H9 (cell line): ENCODE results near the gene OGFR. TPM values are rescaled to one million over a fixed set of nuclear protein-coding genes. Genes with fewer than 3 reads are reported as not detected.

Experiments used
- DNase-seq: peaks from one replicate; pipeline ENCODE4 v3.0.0-alpha.2; 2017
- H2AFZ ChIP-seq: one replicate; pipeline ENCODE4 v1.6.1; 2013; ENCODE audit warnings: mild to moderate bottlenecking, low read length, control low read depth, moderate library complexity
- H2AK5ac ChIP-seq: 2 replicates; pipeline ENCODE4 v1.6.1; 2013; ENCODE audit warnings: low read length, control low read depth, mixed read lengths; ENCODE audit not compliant: insufficient read length
- H2BK120ac ChIP-seq: one replicate; pipeline ENCODE4 v1.6.1; 2013; ENCODE audit warnings: low read depth, mild to moderate bottlenecking, low read length, control low read depth, inconsistent platforms; ENCODE audit not compliant: poor library complexity, severe bottlenecking
- H2BK12ac ChIP-seq: 2 replicates; pipeline ENCODE4 v1.6.1; 2013; ENCODE audit warnings: low read length, control low read depth, mixed read lengths, low read depth; ENCODE audit not compliant: insufficient read length
- H2BK15ac ChIP-seq: 2 replicates; pipeline ENCODE4 v1.6.1; 2013; ENCODE audit warnings: low read depth, low read length, control low read depth
- H2BK20ac ChIP-seq: one replicate; pipeline ENCODE4 v1.6.1; 2013; ENCODE audit warnings: low read depth, mild to moderate bottlenecking, low read length, control low read depth, inconsistent platforms; ENCODE audit not compliant: poor library complexity, severe bottlenecking
- H2BK5ac ChIP-seq: 2 replicates; pipeline ENCODE4 v1.6.1; 2013; ENCODE audit warnings: low read length, control low read depth, mixed read lengths; ENCODE audit not compliant: insufficient read length
- H3K14ac ChIP-seq: 2 replicates; pipeline ENCODE4 v1.6.1; 2013; ENCODE audit warnings: low read length, control low read depth; ENCODE audit not compliant: insufficient read depth
- H3K18ac ChIP-seq: 2 replicates; pipeline ENCODE4 v1.6.1; 2013; ENCODE audit warnings: low read depth, mild to moderate bottlenecking, mixed read lengths, low read length, control low read depth; ENCODE audit not compliant: insufficient read length
- H3K23ac ChIP-seq: 2 replicates; pipeline ENCODE4 v1.6.1; 2013; ENCODE audit warnings: low read length, control low read depth, mixed read lengths, low read depth; ENCODE audit not compliant: insufficient read length
- H3K23me2 ChIP-seq: 2 replicates; pipeline ENCODE4 v1.6.1; 2013; ENCODE audit warnings: low read depth, mild to moderate bottlenecking, mixed read lengths, low read length, control low read depth; ENCODE audit not compliant: insufficient read length, poor library complexity, severe bottlenecking
- H3K27ac ChIP-seq: 2 replicates; pipeline ENCODE4 v1.5.1; 2013; ENCODE audit warnings: low read length, control low read depth, mixed read lengths, low read depth; ENCODE audit not compliant: insufficient read length
- H3K27me3 ChIP-seq: 2 replicates; pipeline ENCODE4 v1.6.1; 2013; ENCODE audit warnings: low read length, control low read depth, inconsistent platforms; ENCODE audit not compliant: insufficient read depth
- H3K4ac ChIP-seq: 2 replicates; pipeline ENCODE4 v1.6.1; 2013; ENCODE audit warnings: low read depth, mild to moderate bottlenecking, control low read depth, inconsistent platforms, low read length, moderate library complexity
- H3K4me1 ChIP-seq: 2 replicates; pipeline ENCODE4 v1.6.1; 2013; ENCODE audit warnings: low read length, control low read depth, inconsistent platforms; ENCODE audit not compliant: insufficient read depth
- H3K4me2 ChIP-seq: 2 replicates; pipeline ENCODE4 v1.6.1; 2013; ENCODE audit warnings: low read length, control low read depth, mixed read lengths; ENCODE audit not compliant: insufficient read length, insufficient read depth
- H3K56ac ChIP-seq: 2 replicates; pipeline ENCODE4 v1.6.1; 2013; ENCODE audit warnings: low read depth, mild to moderate bottlenecking, mixed read lengths, low read length, control low read depth; ENCODE audit not compliant: insufficient read length
- H3K79me1 ChIP-seq: 2 replicates; pipeline ENCODE4 v1.6.1; 2013; ENCODE audit warnings: low read depth, mild to moderate bottlenecking, moderate library complexity, low read length, control low read depth, inconsistent platforms; ENCODE audit not compliant: insufficient read depth, poor library complexity, severe bottlenecking
- H3K79me2 ChIP-seq: 2 replicates; pipeline ENCODE4 v1.6.1; 2013; ENCODE audit warnings: low read length, control low read depth, inconsistent platforms; ENCODE audit not compliant: insufficient read depth
- H3K9ac ChIP-seq: 2 replicates; pipeline ENCODE4 v1.6.1; 2013; ENCODE audit warnings: low read length, control low read depth, mixed read lengths; ENCODE audit not compliant: insufficient read length; ENCODE audit errors: extremely low read depth
- H3K9me3 ChIP-seq: one replicate; pipeline ENCODE4 v1.6.1; 2013; ENCODE audit warnings: low read depth, low read length, inconsistent platforms; ENCODE audit not compliant: control insufficient read depth
- H3T11ph ChIP-seq: one replicate; pipeline ENCODE4 v1.6.1; 2013; ENCODE audit warnings: mild to moderate bottlenecking, low read length, control low read depth, inconsistent platforms
- H4K20me1 ChIP-seq: one replicate; pipeline ENCODE4 v1.6.1; 2013; ENCODE audit not compliant: control insufficient read depth, insufficient read length, insufficient read depth
- H4K5ac ChIP-seq: 2 replicates; pipeline ENCODE4 v1.6.1; 2013; ENCODE audit warnings: low read depth, mild to moderate bottlenecking, mixed read lengths, low read length, control low read depth; ENCODE audit not compliant: insufficient read length
- H4K8ac ChIP-seq: replicated peaks from 2 replicates; pipeline ENCODE4 v1.6.1; 2013; ENCODE audit warnings: low read length, control low read depth, mixed read lengths, low read depth; ENCODE audit not compliant: insufficient read length
- H4K91ac ChIP-seq: 2 replicates; pipeline ENCODE4 v1.6.1; 2013; ENCODE audit warnings: low read depth, mild to moderate bottlenecking, moderate library complexity, mixed read lengths, low read length, control low read depth; ENCODE audit not compliant: insufficient read length
- H3K27ac Mint-ChIP-seq, 3 experiments: 2 replicates in 2 of 3; 3 replicates in 1 of 3; pipeline ENCODE4 v1.8.0; 2020 to 2021; ENCODE audit warnings: mixed read lengths in 3 of 3, mild to moderate bottlenecking in 1 of 3, moderate library complexity in 1 of 3
- H3K27me3 Mint-ChIP-seq: 2 replicates; pipeline ENCODE4 v1.8.0; 2021; ENCODE audit warnings: low read depth, mild to moderate bottlenecking, moderate library complexity, mixed read lengths
- H3K36me3 Mint-ChIP-seq, 3 experiments: 2 replicates in 2 of 3; 3 replicates in 1 of 3; pipeline ENCODE4 v1.8.0; 2020 to 2021; ENCODE audit warnings: low read depth in 3 of 3, mixed read lengths in 3 of 3; ENCODE audit not compliant: insufficient read depth in 1 of 3
- H3K4me1 Mint-ChIP-seq, 2 experiments: 2 replicates each; pipeline ENCODE4 v1.8.0; 2020; ENCODE audit warnings: mixed read lengths in 2 of 2
- H3K4me3 Mint-ChIP-seq, 2 experiments: 2 replicates in 1 of 2; 3 replicates in 1 of 2; pipeline ENCODE4 v1.8.0; 2020 to 2021; ENCODE audit warnings: mild to moderate bottlenecking in 2 of 2, mixed read lengths in 2 of 2, moderate library complexity in 1 of 2
- H3K9me3 Mint-ChIP-seq, 2 experiments: 2 replicates in 1 of 2; 3 replicates in 1 of 2; pipeline ENCODE4 v1.8.0; 2020; ENCODE audit warnings: mild to moderate bottlenecking in 2 of 2, mixed read lengths in 2 of 2, moderate library complexity in 1 of 2
- CTCF ChIP-seq: fragments of 200-600 bp; sonication (generic); conservative IDR thresholded peaks from 3 replicates; pipeline ENCODE4 v1.8.0; 2021; ENCODE audit warnings: antibody characterized with exemption, mild to moderate bottlenecking
- WGBS: extraction: QIAGEN DNeasy Blood & Tissue Kit; methylation state at CpG from one replicate; pipeline ENCODE4 v1.1.7; 2013; ENCODE audit warnings: missing lambda C conversion rate, low lambda C conversion rate, mixed read lengths; ENCODE audit not compliant: insufficient read length; ENCODE audit errors: extremely low coverage; 5-methylcytosine and 5-hydroxymethylcytosine counted together
- total RNA-seq: library from RNA; stranded (reverse); gene quantifications from 2 replicates; pipeline ENCODE4 v1.2.1, GENCODE V29; 2021

Gene OGFR
- total RNA-seq, 1 experiment from 2014 or later: 33.1 TPM

GRCh38 chr20:62766071-62766450 lies 38.6 kb upstream of the OGFR start:
- Histone ChIP-seq H3K14ac (no peak overlapping the region), H4K5ac (no peak overlapping the region), H3K9me3 (no peaks in the 10 kb centered on the region), H3T11ph (no peak overlapping the region), H4K8ac (no peak overlapping the region), H2BK120ac (no peak overlapping the region), H3K4ac (no peak overlapping the region), H2AFZ (no peak overlapping the region), H4K20me1 (no peaks in the 10 kb centered on the region), H3K23me2 (no peaks in the 10 kb centered on the region), H2BK12ac (no peak overlapping the region), H3K9ac (no peak overlapping the region), H3K4me1 (no peaks in the 10 kb centered on the region), H2BK5ac (no peak overlapping the region), H3K27me3 (no peaks in the 10 kb centered on the region), H2BK20ac (no peak overlapping the region), H3K56ac (no peak overlapping the region), H3K79me2 (no peaks in the 10 kb centered on the region), H3K79me1 (no peaks in the 10 kb centered on the region), H2AK5ac (no peak overlapping the region), H3K23ac (no peak overlapping the region), H3K4me2 (no peak overlapping the region), H4K91ac (no peak overlapping the region), H2BK15ac (no peak overlapping the region), H3K18ac (no peak overlapping the region), H3K27ac (no peak overlapping the region)
- Mint-ChIP-seq H3K27ac (no peak overlapping the region), H3K27me3 (peaks cover 8% of the 10 kb centered on the region), H3K36me3 (no peaks in the 10 kb centered on the region), H3K4me3 (no peak overlapping the region), H3K9me3 (no peaks in the 10 kb centered on the region; a peak in 1 of 5 replicates), H3K4me1 (peaks cover 2 to 11% of the 10 kb centered on the region in 2 experiments; a peak in 3 of 4 replicates)
- WGBS: no CpG with 5 or more reads among the region's 10 CpGs
- TF ChIP-seq CTCF: no peak
- no peak for DNase-seq
